Caco-2 (cell line): ENCODE results near the gene ENAH. TPM values are rescaled to one million over a fixed set of nuclear protein-coding genes. Genes with fewer than 3 reads are reported as not detected.

ENCODE experiments used
- BruUV-seq: library from RNA; stranded (reverse); fragments of 400-500 nt; replicated peaks from 2 replicates; lab custom pipeline; 2021; lab: Mats Ljungman, UMichigan
- CTCF ChIA-PET: fragments of 300-600 bp; sonication (Branson Sonifier 250); formaldehyde crosslinking; loops from one replicate; lab custom pipeline; 2022; ENCODE audit warnings: antibody characterized with exemption; lab: Charles Lee
- POLR2A ChIA-PET: fragments of 300-600 bp; sonication (Branson Sonifier 250); formaldehyde crosslinking; loops from one replicate; lab custom pipeline; 2022; ENCODE audit warnings: antibody characterized with exemption; lab: Charles Lee
- DNase-seq, 2 experiments: peaks; one replicate each; pipeline versions ENCODE4 v3.0.0 to v3.0.0-alpha.2; 2020 to 2022
- H3K27me3 ChIP-seq: replicated peaks from 2 replicates; pipeline ENCODE4 v1.6.0; 2011; ENCODE audit warnings: low read length; ENCODE audit not compliant: control insufficient read depth, insufficient read depth
- H3K36me3 ChIP-seq: 2 replicates; pipeline ENCODE4 v1.5.1; 2011; ENCODE audit warnings: low read length; ENCODE audit not compliant: control insufficient read depth, insufficient read depth
- H3K4me1 ChIP-seq: fragments of 250-450 bp; sonication (Bioruptor Pico); 2 replicates; pipeline ENCODE4 v1.5.1; 2020; ENCODE audit warnings: mild to moderate bottlenecking
- H3K4me3 ChIP-seq: 2 replicates; pipeline ENCODE4 v1.5.1; 2011; ENCODE audit warnings: low read depth, mild to moderate bottlenecking, control low read depth, low read length
- H3K9me3 ChIP-seq: fragments of 250-450 bp; sonication (Bioruptor Pico); 2 replicates; pipeline ENCODE4 v1.5.1; 2020; ENCODE audit warnings: mild to moderate bottlenecking, moderate library complexity
- H3K27ac Mint-ChIP-seq: one replicate; pipeline ENCODE4 v1.8.0; 2022; ENCODE audit warnings: mixed read lengths; ENCODE audit not compliant: unreplicated experiment
- H3K27me3 Mint-ChIP-seq: one replicate; pipeline ENCODE4 v1.8.0; 2022; ENCODE audit warnings: mixed read lengths; ENCODE audit not compliant: insufficient read depth, unreplicated experiment
- H3K36me3 Mint-ChIP-seq: one replicate; pipeline ENCODE4 v1.8.0; 2022; ENCODE audit warnings: mild to moderate bottlenecking, mixed read lengths; ENCODE audit not compliant: insufficient read depth, unreplicated experiment
- H3K4me1 Mint-ChIP-seq: one replicate; pipeline ENCODE4 v1.8.0; 2022; ENCODE audit warnings: low read depth, mixed read lengths; ENCODE audit not compliant: unreplicated experiment
- H3K4me3 Mint-ChIP-seq: one replicate; pipeline ENCODE4 v1.8.0; 2022; ENCODE audit warnings: mild to moderate bottlenecking, moderate library complexity, mixed read lengths; ENCODE audit not compliant: unreplicated experiment
- H3K9me3 Mint-ChIP-seq: one replicate; pipeline ENCODE4 v1.8.0; 2022; ENCODE audit warnings: mixed read lengths; ENCODE audit not compliant: unreplicated experiment
- intact Hi-C: fragments of 100-400 bp; cut with micrococcal nuclease; formaldehyde crosslinking; loops from one replicate; pipeline ENCODE4 v1.10.0; 2022; ENCODE audit not compliant: unreplicated experiment
- total RNA-seq: library from RNA; stranded (reverse); gene quantifications from 2 replicates; pipeline ENCODE4 v1.2.3, GENCODE V29; 2022
- TF ChIP-seq, protein P1 (sequence below), 2 experiments: fragments of 200-600 bp in 1 of 2; IDR thresholded peaks; 1 replicate in 1 of 2; 2 replicates in 1 of 2; pipeline versions ENCODE4 v1.5.1 to v1.8.0; 2011 to 2022; ENCODE audit warnings: antibody characterized with exemption in 1 of 2, control low read depth in 1 of 2, inconsistent platforms in 1 of 2, low read depth in 1 of 2, low read length in 1 of 2, mild to moderate bottlenecking in 1 of 2, moderate library complexity in 1 of 2; ENCODE audit not compliant: insufficient read depth in 1 of 2, severe bottlenecking in 1 of 2, unreplicated experiment in 1 of 2

The ENAH gene
- total RNA-seq, 1 experiment from 2014 or later, result 78.0 TPM

DNA sequence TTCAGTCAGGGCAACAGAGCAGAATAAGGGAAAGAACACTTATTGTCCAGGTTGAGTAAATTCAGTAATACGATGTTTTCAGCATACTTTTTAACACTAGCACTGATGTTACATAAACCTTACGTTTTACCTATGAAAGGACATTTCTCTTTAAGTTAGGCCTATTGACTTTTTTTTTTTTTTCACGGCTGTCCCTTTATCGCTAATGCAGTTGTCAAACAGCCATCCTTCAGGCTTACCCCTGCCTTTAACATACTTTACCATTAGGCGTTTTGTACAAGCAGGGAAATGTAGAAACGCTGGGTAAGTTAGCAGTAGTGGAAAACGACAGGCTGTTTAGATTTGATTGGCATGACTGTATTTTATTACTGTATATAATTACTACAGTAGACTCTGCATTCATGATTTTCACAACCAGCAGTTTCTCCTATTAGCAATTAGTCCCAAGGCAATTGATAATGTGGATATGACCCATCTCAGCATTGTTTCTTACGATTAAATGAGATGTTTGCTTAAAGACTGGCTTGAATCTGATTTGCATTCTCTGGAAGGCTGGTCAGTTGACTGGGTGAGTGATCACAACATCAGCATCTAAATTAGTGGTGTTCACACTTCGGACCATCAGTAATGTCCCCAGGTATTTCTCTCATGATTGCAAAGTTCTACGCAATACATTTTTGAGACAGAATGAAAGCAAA is 115.2 kb downstream of the ENAH start:
- DNase-seq, result no peak
- no TSS peak for BruUV-seq
- no peaks in the 10 kb centered on the region for H3K36me3 ChIP-seq
- ChIA-PET CTCF (no interaction called here), POLR2A (no interaction called here)
- H3K9me3 ChIP-seq, result no peaks in the 10 kb centered on the region
- Mint-ChIP-seq H3K9me3 (no peaks in the 10 kb centered on the region), H3K4me3 (no peak overlapping the region), H3K36me3 (no peaks in the 10 kb centered on the region), H3K27ac (no peak overlapping the region), H3K27me3 (no peaks in the 10 kb centered on the region), H3K4me1 (peaks cover 19% of the 10 kb centered on the region)
- H3K27me3 ChIP-seq, result no peaks in the 10 kb centered on the region
- intact Hi-C loops, result no loop called here
- TF ChIP-seq, protein P1, sequence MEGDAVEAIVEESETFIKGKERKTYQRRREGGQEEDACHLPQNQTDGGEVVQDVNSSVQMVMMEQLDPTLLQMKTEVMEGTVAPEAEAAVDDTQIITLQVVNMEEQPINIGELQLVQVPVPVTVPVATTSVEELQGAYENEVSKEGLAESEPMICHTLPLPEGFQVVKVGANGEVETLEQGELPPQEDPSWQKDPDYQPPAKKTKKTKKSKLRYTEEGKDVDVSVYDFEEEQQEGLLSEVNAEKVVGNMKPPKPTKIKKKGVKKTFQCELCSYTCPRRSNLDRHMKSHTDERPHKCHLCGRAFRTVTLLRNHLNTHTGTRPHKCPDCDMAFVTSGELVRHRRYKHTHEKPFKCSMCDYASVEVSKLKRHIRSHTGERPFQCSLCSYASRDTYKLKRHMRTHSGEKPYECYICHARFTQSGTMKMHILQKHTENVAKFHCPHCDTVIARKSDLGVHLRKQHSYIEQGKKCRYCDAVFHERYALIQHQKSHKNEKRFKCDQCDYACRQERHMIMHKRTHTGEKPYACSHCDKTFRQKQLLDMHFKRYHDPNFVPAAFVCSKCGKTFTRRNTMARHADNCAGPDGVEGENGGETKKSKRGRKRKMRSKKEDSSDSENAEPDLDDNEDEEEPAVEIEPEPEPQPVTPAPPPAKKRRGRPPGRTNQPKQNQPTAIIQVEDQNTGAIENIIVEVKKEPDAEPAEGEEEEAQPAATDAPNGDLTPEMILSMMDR (IDR thresholded peaks at IDR 0.05; ENCODE audit: insufficient read depth in 1 of 2, low read depth in 1 of 2, low read length in 1 of 2, severe bottlenecking in 1 of 2, unreplicated experiment in 1 of 2), result no peak
- H3K4me1 ChIP-seq, result peaks cover 3% of the 10 kb centered on the region; the same call in 1 of the 2 replicates
- H3K4me3 ChIP-seq, result no peak overlapping the region

DNA sequence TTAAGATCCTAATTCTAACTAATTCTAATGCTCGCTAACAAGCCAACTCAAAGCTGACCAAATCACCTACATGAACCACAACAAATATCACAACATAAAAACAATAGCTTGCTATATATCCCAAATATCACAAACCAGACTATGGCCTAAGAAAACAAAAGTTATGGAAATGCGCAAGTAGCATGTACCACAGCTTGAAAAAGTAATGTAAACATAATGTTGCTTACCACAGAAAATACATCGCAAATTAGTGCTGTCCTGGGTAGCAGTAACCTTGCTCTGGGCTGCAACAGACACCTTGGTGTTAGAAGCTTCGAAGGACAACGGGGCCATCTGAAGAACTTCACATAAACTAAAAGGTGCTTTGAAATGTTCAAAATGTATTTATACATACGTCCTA is 117.6 kb downstream of the ENAH start:
- Histone ChIP-seq H3K27me3 (no peaks in the 10 kb centered on the region), H3K4me3 (no peak overlapping the region), H3K4me1 (peaks cover 3% of the 10 kb centered on the region; the same call in 1 of the 2 replicates), H3K9me3 (no peaks in the 10 kb centered on the region), H3K36me3 (no peaks in the 10 kb centered on the region)
- TF ChIP-seq, protein P1 (IDR thresholded peaks at IDR 0.05; ENCODE audit: insufficient read depth in 1 of 2, low read depth in 1 of 2, low read length in 1 of 2, severe bottlenecking in 1 of 2, unreplicated experiment in 1 of 2), result no peak
- H3K9me3 Mint-ChIP-seq, result no peaks in the 10 kb centered on the region
- peaks cover 19% of the 10 kb centered on the region for H3K4me1 Mint-ChIP-seq
- ChIA-PET CTCF (no interaction called here), POLR2A (no interaction called here)
- BruUV-seq, result no TSS peak
- H3K27me3 Mint-ChIP-seq, result no peaks in the 10 kb centered on the region
- no peak overlapping the region for H3K27ac Mint-ChIP-seq
- intact Hi-C loops, result no loop called here
- H3K4me3 Mint-ChIP-seq, result no peak overlapping the region
- no peak for DNase-seq
- H3K36me3 Mint-ChIP-seq, result no peaks in the 10 kb centered on the region

DNA sequence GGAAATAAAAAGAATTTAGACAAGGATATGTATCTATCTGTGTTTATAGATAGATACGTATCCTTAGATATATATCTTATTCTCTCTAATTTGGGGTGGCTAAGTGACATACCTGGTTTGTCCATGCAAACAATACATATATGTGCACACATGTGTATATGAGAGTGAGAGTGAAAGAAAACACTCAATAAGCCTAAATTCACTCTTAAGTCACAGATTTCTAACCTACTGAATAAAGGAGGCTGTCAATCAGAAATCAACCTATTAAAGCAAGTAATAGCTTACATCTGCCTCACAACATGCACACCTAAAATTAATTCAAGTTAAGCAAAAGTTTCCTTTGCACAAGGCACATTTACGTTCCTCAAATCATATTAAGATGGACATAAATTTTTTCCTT is 118.2 kb downstream of the ENAH start:
- no peaks in the 10 kb centered on the region for H3K9me3 Mint-ChIP-seq
- intact Hi-C loops, result no loop called here
- BruUV-seq, result no TSS peak
- ChIA-PET CTCF (no interaction called here), POLR2A (no interaction called here)
- Histone ChIP-seq H3K36me3 (no peaks in the 10 kb centered on the region), H3K9me3 (no peaks in the 10 kb centered on the region), H3K27me3 (no peaks in the 10 kb centered on the region), H3K4me1 (peaks cover 3% of the 10 kb centered on the region; the same call in 1 of the 2 replicates), H3K4me3 (no peak overlapping the region)
- TF ChIP-seq, protein P1 (IDR thresholded peaks at IDR 0.05; ENCODE audit: insufficient read depth in 1 of 2, low read depth in 1 of 2, low read length in 1 of 2, severe bottlenecking in 1 of 2, unreplicated experiment in 1 of 2), result no peak
- H3K27ac Mint-ChIP-seq, result no peak overlapping the region
- peaks cover 19% of the 10 kb centered on the region for H3K4me1 Mint-ChIP-seq
- no peak for DNase-seq
- no peaks in the 10 kb centered on the region for H3K36me3 Mint-ChIP-seq
- no peaks in the 10 kb centered on the region for H3K27me3 Mint-ChIP-seq
- H3K4me3 Mint-ChIP-seq, result no peak overlapping the region
